ENCODE data around the gene VEGFA.
A peak's percentile ranks its signal among the peaks of the same experiment; 100 is the strongest.
"Not testable (repeated sequence)": the region's sequence is repeated elsewhere in the genome, so short reads cannot be mapped to it uniquely, and the experiment has no call there.

Gene VEGFA

DNA sequence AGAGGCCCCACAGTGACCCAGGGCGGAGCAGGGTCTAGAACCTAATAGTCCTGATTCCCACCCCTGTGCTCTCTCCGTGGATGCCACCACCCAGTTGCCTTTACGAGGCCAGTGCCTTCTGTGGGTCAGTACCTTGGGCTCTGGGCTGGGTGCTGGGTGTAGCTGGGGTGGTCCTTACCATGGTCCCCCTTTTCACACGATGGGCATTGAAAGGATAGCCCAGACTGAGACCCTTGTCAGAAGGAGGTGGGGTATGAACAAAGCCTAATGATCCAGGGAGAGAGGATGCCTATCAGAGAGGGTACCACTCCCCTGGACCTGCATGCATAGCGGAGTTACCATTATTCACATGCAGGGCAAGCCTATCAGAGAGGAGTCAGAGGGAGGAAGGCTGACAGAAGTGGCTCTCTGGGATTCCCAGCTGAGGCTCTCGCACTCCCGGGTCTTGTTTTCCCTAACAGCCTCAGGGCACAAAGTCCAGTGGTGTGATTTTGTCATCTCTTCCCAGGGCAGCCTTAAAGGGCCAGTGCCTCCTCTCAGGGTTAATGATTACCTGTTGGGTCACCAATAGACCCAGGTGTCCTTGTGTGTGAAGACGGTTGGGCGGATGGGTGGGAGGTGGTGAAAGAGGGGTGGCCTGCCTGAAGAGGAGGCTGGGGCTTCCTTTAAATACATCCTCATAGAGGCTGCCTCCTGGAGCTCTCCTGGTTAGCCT, 36.2 kb downstream of the VEGFA start:
- ATAC-seq (replicated peaks) (no peak), DNase-seq (no peak)
- Mint-ChIP-seq H3K36me3 (ENCODE audit: insufficient read depth) (no peaks in the 10 kb centered on the region), H3K27me3 (no peaks in the 10 kb centered on the region), H3K27ac (no peak overlapping the region), H3K4me1 (ENCODE audit: low read depth in 2 of 2) (no peaks in the 10 kb centered on the region), H3K4me3 (no peak overlapping the region), H3K9me3 (no peaks in the 10 kb centered on the region)

DNA sequence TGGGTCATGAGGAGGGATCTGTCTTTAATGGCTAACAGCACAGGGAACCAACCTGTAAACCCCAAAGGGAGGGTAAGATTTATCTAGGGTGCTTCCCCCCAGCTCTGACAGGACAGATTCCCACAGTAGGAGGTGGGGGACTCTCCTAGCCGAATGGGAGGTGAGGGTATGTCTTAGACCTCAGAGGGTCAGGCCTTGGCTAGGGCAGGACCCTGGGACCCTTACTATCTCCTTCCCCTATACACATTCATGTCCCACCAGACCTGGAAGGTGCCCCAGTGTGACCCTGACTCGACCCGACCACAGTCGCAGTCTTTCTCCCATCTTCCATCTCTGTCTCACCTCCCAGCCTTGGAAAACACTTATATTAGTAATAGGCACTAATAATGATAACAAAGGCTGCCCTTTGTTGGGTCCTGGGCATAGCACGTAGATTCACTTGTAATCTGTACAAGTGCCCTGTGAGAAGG, 36.8 kb downstream of the VEGFA start:
- no peak overlapping the region for H3K27ac Mint-ChIP-seq
- H3K36me3 Mint-ChIP-seq (ENCODE audit: insufficient read depth), result no peaks in the 10 kb centered on the region
- H3K27me3 Mint-ChIP-seq, result no peaks in the 10 kb centered on the region
- DNase-seq (no peak), ATAC-seq (replicated peaks) (no peak)
- no peaks in the 10 kb centered on the region for H3K9me3 Mint-ChIP-seq
- no peak overlapping the region for H3K4me3 Mint-ChIP-seq
- peaks cover 0 to 4% of the 10 kb centered on the region in 2 donors for H3K4me1 Mint-ChIP-seq (ENCODE audit: low read depth in 2 of 2)

DNA sequence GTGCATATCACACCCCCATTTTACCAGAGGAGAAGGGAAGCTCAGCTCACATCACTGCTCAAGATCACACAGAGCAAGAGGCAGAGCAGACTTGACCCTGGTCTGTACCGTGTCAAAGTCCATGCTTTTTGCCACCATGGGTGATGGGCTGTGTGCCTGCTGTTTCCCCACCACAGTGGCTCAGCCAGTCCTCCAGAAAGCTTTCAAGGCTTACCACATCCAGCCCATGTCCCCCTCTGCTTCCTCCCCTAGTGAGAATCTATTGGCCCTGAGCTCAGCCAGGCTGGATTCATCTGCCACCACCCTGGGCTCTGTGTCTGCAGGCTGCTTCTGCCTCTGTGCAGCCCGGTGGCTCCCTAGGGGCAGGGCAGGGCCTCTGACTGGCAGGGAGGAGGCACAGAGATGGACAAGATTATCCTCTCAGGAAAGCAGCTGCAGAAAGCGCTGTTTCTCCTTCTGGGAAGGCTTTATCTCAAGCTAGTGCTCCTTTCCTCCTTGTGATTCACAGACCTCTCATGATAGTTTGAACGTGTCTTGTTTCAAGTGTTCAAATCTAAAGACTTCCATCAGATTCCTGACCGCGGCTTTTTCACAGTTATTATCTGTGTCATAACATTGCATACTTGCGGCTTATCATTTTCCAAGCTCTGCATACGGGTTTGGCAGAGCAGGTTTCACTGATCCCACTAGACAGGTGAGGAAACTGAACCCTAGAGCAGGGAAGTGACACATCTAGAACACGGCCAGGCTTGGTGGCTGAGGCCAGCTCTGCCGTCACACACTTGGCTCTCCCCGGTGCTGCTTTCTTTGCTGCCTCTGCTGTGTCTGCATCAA, 37.4 kb downstream of the VEGFA start:
- H3K27me3 Mint-ChIP-seq, result no peaks in the 10 kb centered on the region
- no peak overlapping the region for H3K4me3 Mint-ChIP-seq
- no peaks in the 10 kb centered on the region for H3K36me3 Mint-ChIP-seq (ENCODE audit: insufficient read depth)
- H3K27ac Mint-ChIP-seq, result no peak overlapping the region
- no peaks in the 10 kb centered on the region for H3K9me3 Mint-ChIP-seq
- peaks cover 0 to 4% of the 10 kb centered on the region in 2 donors for H3K4me1 Mint-ChIP-seq (ENCODE audit: low read depth in 2 of 2)
- ATAC-seq (replicated peaks) (no peak), DNase-seq (no peak)

DNA sequence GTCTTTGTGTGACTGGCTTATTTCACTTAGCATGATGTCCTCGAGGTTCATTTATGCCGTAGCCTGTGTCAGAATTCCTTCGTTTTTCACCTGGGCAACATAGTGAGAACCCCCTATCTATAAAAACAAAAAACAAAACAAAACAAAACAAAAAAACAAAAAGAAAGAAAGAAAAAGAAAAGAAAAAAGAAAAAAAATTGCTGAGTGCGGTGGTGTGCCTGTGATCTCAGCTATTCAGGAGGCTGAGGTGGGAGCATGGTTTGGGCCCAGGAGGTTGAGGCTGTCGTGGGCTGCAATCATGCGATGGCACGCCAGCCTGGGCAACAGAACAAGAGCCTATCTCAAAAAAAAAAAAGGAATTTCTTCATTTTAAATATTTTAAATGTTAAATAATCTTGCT, 38.4 kb downstream of the VEGFA start:
- Mint-ChIP-seq H3K9me3 (no peaks in the 10 kb centered on the region), H3K27me3 (no peaks in the 10 kb centered on the region), H3K27ac (no peak overlapping the region), H3K4me1 (ENCODE audit: low read depth in 2 of 2) (peaks cover 6 to 8% of the 10 kb centered on the region in 2 donors), H3K4me3 (no peak overlapping the region), H3K36me3 (ENCODE audit: insufficient read depth) (peaks cover 7% of the 10 kb centered on the region)
- DNase-seq, result no peak
- ATAC-seq (replicated peaks), result no peak

DNA sequence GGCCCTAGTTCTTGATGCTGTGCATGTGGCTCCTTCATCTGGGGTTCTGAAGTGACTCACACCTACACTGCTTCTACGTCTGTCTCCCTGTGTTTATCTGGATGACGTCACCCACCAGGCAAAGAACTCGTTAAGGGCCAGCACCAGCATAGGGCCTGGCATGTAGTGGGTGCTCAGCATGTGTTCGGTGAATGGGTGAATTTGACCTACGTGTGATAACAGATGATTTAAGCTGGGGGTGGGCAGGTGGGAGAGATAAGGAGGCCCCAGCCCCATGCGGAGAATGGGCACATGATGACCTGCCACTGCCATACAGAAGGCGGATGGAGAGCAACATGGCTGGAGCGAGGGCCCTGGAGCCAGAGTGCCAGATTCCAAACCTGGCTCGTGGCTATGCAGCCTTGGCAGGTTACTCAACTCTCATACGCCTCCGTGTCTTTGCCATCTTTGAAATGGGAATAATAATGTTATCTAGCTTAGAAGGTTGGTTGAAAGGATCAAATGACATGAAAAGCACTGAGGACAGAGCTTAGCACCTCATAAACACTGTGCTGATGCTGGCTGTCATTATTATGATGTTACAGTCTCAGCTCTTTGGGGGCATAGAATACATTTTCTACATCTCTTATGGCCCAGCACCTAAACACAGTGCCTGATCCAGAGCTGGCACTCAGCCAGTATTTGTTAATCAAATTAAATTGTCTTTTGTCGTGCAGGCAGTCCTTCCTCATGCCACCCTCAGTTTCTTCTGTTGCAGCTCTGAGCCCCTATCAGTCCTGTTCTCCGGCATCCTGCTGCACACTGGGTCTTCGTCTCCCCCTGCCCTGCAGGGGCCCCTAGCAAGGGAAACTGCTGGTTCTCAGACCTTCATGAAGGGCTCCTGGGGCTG, 39.6 kb downstream of the VEGFA start:
- H3K27me3 Mint-ChIP-seq, result no peaks in the 10 kb centered on the region
- H3K4me1 Mint-ChIP-seq (ENCODE audit: low read depth in 2 of 2), result peaks cover 15 to 18% of the 10 kb centered on the region in 2 donors
- DNase-seq, result no peak
- peaks cover 7% of the 10 kb centered on the region for H3K36me3 Mint-ChIP-seq (ENCODE audit: insufficient read depth)
- ATAC-seq (replicated peaks), result no peak
- no peaks in the 10 kb centered on the region for H3K9me3 Mint-ChIP-seq
- no peak overlapping the region for H3K27ac Mint-ChIP-seq
- no peak overlapping the region for H3K4me3 Mint-ChIP-seq

DNA sequence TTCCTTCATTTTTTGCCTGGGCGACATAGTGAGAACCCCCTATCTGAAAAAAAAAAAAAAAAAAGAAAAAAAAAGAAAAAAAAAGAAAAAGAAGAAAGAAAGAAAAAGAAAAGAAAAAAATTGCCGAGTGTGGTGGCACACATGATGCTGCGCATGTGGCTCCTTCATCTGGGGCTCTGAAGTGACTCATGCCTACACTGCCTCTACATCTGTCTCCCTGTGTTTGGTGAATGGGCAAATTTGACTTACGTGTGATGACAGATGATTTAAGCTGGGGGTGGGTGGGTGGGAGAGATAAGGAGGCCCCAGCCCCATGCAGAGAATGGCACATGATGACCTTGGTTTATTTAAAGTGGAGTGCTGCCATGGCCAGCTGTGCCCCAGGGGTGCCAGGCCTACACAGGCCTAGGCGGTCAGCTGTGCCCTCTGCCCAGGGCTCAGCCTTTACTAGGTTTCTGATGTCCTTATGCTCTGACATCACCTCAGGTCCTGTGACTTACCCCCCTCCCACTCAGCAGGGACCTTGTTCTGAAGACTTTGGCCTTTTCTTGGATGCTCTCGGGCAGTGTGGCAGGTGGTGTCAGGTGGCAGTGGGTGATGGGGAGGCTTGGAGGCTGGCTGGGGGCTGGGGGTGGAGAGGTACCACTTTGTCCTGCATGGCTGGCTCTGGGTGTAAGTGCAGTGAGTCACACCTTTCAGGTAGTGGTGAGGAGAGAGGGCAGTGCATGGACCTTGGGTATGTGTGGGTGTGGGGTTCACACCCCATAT, 41.1 kb downstream of the VEGFA start:
- H3K27ac Mint-ChIP-seq, result peak overlapping the region in 1 of 2 donors; percentile 16
- H3K4me3 Mint-ChIP-seq, result no peak overlapping the region
- peaks cover 15 to 18% of the 10 kb centered on the region in 2 donors for H3K4me1 Mint-ChIP-seq (ENCODE audit: low read depth in 2 of 2)
- H3K36me3 Mint-ChIP-seq (ENCODE audit: insufficient read depth), result peaks cover 7% of the 10 kb centered on the region
- H3K9me3 Mint-ChIP-seq, result no peaks in the 10 kb centered on the region
- DNase-seq (no peak), ATAC-seq (replicated peaks) (no peak)
- peaks cover 0 to 1% of the 10 kb centered on the region in 2 donors for H3K27me3 Mint-ChIP-seq

DNA sequence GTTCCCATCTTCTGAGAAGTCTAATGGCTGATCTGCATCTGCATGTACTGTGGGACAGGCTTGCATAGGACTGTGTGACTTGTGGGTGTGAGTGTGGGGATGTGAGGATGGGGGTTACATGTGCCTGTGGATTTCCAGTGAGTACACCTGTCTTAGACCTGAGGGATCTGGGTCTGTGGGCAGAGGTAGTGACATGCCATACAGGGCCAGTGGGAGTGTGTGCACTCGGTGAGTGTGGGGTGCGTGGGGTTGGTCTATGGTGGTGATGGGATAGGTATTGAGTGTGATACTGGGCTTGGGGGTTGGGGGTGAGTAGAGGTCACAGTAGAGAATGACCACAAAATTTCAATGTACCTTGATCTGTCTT, 41.7 kb downstream of the VEGFA start:
- Mint-ChIP-seq H3K4me1 (ENCODE audit: low read depth in 2 of 2) (peaks cover 15 to 18% of the 10 kb centered on the region in 2 donors), H3K27ac (peak overlapping the region in 1 of 2 donors; percentile 16), H3K27me3 (peaks cover 4% of the 10 kb centered on the region in 2 donors), H3K4me3 (no peak overlapping the region), H3K36me3 (ENCODE audit: insufficient read depth) (peaks cover 7% of the 10 kb centered on the region), H3K9me3 (no peaks in the 10 kb centered on the region)
- no peak for ATAC-seq (replicated peaks)
- DNase-seq, result no peak

DNA sequence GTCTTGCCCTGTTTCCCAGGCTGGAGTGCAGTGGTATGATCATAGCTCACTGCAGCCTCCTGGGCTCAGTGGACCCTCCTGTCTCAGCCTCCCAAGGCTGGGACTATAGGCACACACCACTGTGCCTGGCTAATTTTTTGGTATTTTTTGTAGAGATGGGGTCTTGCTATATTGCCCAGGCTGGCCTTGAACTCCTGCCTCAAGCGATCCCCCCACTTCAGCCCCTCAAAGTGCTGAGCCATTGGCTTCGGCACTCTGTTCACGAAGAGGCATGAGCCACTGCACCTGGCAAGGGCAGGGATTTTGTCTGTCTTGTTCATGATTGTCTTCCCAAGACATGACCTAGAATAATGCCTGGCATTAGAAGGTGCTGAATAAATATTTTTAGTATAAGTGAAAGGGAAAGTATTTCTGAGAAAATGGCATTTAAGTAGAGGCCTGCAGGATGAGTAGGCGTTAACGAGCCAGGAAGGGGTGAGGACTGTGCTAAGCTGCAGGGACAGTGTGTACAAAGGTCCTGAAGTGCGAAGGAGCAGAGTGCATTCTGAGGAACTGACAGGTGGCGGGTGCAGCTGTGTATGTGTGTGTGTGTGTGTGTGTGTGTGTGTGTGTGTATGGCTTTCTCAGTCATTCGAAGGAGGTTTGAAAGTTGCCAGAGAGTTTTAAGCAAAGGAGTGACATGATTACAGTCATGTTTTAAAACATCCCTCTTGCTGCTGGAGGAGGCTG, 43.0 kb downstream of the VEGFA start:
- Mint-ChIP-seq H3K4me3 (peak overlapping the region; percentile 39 to 66), H3K9me3 (no peaks in the 10 kb centered on the region), H3K27ac (peak overlapping the region in 1 of 2 donors; percentile 92), H3K27me3 (peaks cover 4 to 17% of the 10 kb centered on the region in 2 donors), H3K4me1 (ENCODE audit: low read depth in 2 of 2) (peaks cover 15 to 18% of the 10 kb centered on the region in 2 donors), H3K36me3 (ENCODE audit: insufficient read depth) (peaks cover 7% of the 10 kb centered on the region)
- DNase-seq (peak; percentile 11 to 40 (median 19)), ATAC-seq (replicated peaks) (peak; percentile 97)

DNA sequence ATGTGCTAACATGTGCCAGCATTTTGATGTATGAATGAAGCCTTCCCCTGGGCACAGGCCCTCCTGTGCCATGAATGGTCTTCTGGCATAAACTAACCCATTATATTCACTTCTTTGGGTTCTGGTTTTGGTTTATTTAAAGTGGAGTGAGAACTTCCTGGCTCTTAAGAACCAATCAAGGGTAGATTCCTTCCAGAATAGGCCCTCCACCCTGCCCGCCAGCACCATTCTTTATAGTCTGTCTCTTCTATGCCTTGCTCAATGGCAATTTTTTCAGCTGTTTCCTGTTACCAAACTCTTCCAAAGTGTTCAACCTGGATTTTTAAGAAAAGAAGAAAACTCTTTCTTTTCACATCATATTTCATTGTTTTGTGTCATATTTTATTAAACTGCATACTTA, 44.1 kb downstream of the VEGFA start:
- Mint-ChIP-seq H3K27ac (no peak overlapping the region), H3K36me3 (ENCODE audit: insufficient read depth) (peaks cover 7% of the 10 kb centered on the region), H3K27me3 (peaks cover 4 to 17% of the 10 kb centered on the region in 2 donors), H3K9me3 (no peaks in the 10 kb centered on the region), H3K4me1 (ENCODE audit: low read depth in 2 of 2) (peaks cover 15 to 18% of the 10 kb centered on the region in 2 donors), H3K4me3 (no peak overlapping the region)
- DNase-seq, result no peak
- ATAC-seq (replicated peaks), result no peak

DNA sequence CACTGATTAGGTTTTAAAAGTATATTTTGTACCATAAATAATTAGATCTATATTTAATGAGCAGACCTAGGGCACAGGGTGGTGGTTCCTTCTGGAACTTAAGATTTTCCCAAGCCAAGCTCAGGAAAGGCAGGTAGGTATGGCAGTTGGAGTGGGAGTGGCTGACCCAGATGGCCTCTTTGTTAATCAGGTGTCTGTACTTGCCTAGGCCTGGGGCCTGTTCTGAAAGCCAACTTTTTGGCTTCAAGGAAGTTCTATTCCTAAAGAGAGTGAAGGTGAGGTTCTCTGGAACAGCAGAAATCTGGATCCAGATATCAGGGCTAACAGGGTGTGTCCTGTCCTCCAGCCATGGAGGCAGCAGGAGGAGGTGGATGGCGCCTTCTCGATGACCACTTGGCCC, 44.9 kb downstream of the VEGFA start:
- Mint-ChIP-seq H3K4me1 (ENCODE audit: low read depth in 2 of 2) (peaks cover 15 to 18% of the 10 kb centered on the region in 2 donors), H3K36me3 (ENCODE audit: insufficient read depth) (peaks cover 7% of the 10 kb centered on the region), H3K27ac (peak overlapping the region; percentile 16 to 65), H3K27me3 (peaks cover 4 to 17% of the 10 kb centered on the region in 2 donors), H3K9me3 (no peaks in the 10 kb centered on the region), H3K4me3 (no peak overlapping the region)
- no peak for DNase-seq
- ATAC-seq (replicated peaks), result no peak

DNA sequence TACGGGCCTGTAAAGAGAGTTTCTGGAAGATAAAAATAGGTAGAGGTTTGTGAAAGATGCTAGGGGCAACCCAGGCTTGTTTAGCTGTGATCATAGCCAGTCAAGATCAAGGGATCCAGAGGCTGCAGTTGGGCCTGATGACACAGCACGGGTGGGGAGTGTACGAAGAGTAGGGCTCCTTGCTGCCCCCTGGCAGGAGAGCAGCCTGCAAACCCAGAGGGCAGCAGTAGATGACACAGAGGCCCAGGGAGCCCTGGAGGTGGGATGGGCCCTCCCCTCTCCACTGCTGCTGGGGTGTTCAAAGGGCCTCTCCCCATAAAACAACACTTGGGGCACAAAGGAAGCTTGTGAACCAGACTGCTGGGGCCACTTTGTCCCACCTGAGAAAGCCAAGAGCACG, 47.2 kb downstream of the VEGFA start:
- peaks cover 10 to 38% of the 10 kb centered on the region in 2 donors for H3K27me3 Mint-ChIP-seq
- H3K36me3 Mint-ChIP-seq (ENCODE audit: insufficient read depth), result peaks cover 7% of the 10 kb centered on the region
- H3K9me3 Mint-ChIP-seq, result no peaks in the 10 kb centered on the region
- H3K4me1 Mint-ChIP-seq (ENCODE audit: low read depth in 2 of 2), result peaks cover 12 to 18% of the 10 kb centered on the region in 2 donors
- no peak for DNase-seq
- no peak overlapping the region for H3K4me3 Mint-ChIP-seq
- no peak overlapping the region for H3K27ac Mint-ChIP-seq
- ATAC-seq (replicated peaks), result peak; percentile 31

DNA sequence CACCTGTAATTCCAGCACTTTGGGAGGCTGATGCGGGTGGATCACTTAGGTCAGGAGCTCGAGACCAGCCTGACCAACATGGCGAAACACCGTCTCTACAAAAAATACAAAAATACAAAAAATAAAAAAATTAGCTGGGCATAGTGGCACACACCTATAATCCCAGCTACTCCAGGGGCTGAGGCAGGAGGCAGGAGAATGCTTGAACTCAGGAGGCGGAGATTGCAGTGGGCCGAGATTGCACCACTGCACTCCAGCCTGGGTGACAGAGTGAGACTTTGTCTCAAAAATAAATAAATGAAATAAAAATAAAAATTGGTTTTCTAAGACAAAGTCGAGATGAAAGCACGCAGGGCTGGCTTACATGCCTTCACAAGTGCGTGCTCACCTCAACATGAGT, 49.0 kb downstream of the VEGFA start:
- not testable (repeated sequence) for H3K4me1 Mint-ChIP-seq (ENCODE audit: low read depth in 2 of 2); H3K4me3 Mint-ChIP-seq; ATAC-seq (replicated peaks); H3K27ac Mint-ChIP-seq; H3K9me3 Mint-ChIP-seq; H3K36me3 Mint-ChIP-seq (ENCODE audit: insufficient read depth); DNase-seq
- peaks cover 10 to 38% of the 10 kb centered on the region in 2 donors for H3K27me3 Mint-ChIP-seq
